Hematopoietic multipotent progenitor cell treated with erythropoietin and hydrocortisone succinate and interleukin-3 and kit ligand, for 17 days (in vitro differentiated cells): ENCODE data around the gene KRTAP5-8.
"Not testable (repeated sequence)": the region's sequence is repeated elsewhere in the genome, so short reads cannot be mapped to it uniquely, and the experiment has no call there.

Source experiments
- DNase-seq: peaks from one replicate; pipeline ENCODE4 v3.0.0-alpha.2; 2015; ENCODE audit warnings: low spot score

KRTAP5-8 gene

DNA sequence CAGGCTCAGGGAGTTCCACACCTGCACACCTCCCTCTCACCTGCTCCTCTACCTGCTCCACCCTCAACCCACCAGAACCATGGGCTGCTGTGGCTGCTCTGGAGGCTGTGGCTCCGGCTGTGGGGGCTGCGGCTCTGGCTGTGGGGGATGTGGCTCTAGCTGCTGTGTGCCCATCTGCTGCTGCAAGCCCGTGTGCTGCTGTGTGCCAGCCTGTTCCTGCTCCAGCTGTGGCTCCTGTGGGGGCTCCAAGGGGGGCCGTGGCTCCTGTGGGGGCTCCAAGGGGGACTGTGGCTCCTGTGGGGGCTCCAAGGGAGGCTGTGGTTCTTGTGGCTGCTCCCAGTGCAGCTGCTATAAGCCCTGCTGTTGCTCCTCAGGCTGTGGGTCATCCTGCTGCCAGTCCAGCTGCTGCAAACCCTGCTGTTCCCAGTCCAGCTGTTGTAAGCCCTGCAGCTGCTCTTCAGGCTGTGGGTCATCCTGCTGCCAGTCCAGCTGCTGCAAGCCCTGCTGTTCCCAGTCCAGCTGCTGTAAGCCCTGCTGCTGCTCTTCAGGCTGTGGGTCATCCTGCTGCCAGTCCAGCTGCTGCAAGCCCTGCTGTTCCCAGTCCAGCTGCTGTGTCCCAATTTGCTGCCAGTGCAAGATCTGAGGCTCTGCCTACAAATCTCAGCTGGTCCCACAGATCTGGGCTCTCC, at the start of gene KRTAP5-8:
Gene KRTAP5-8 (plus strand): TSS at position 49 of the 689 bp plus-strand sequence. CDS start 31 bp downstream, at position 80.
- DNase-seq: not testable (repeated sequence)

DNA sequence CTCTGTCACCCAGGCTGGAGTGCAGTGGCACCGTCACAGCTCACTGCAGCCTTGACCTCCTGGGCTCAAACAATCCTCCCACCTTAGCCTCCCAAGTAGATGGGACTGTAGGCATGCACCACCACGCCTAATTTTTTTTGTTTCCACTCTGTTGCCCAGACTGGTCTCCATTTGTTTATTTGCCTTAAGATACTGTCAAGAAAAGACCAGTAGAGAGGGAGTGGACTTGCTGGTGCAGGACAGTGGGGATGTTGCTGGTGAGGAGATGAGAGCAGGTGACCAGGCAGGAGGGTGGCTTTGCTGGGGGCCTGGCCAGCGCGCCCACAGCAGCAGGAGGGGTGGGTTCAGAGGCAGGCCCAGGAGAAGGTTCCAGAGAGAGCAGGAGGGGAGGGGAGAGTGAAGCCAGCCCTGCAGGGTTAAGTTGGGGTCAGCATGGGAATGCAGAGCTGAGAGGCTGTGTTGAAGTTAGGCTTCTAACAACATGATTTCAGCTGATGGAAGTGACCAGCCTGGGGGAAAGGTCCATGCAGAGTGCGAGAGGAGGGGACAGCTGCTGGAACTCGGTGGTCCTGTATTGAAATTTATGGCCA, 49.0 kb upstream of the KRTAP5-8 start:
- no peak for DNase-seq

DNA sequence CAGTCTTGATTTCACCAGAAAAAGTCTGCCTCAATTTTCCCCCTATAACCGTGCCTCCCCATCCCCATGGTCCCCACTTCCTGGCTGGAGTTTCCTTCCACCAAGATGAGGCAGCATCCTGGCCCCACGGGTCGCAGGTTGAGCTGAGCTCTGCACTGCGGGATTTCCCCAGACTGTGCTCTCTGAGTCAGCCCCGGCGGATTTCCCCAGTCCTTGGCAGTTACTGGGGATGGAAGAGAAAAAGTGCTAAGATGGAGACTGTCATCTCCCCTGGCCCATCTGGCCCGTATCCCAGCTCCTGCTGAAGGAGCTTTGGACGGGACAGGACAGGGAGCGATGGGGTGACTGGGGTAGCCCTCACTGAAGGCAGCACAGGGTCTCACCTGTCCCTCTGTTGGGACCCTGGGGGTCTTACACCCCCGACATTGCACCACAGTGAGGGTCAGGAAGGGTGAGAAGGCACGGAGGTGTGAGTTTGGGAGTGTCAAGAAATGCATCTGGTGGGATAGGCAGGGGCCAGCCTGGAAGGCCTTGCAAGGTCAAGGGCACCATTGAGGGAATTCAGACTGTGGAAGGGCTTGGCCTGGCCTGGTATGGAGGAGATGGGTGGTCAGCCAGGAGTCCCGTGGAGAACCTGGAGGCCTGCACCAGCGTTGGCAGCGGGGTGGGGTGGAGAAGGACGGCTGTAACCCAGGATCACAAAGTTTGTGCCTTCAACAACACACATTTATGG, 48.3 kb upstream of the KRTAP5-8 start:
- DNase-seq: no peak

GRCh38 chr11:71490044-71490730, 47.6 kb upstream of the KRTAP5-8 start:
- DNase-seq: no peak

DNA sequence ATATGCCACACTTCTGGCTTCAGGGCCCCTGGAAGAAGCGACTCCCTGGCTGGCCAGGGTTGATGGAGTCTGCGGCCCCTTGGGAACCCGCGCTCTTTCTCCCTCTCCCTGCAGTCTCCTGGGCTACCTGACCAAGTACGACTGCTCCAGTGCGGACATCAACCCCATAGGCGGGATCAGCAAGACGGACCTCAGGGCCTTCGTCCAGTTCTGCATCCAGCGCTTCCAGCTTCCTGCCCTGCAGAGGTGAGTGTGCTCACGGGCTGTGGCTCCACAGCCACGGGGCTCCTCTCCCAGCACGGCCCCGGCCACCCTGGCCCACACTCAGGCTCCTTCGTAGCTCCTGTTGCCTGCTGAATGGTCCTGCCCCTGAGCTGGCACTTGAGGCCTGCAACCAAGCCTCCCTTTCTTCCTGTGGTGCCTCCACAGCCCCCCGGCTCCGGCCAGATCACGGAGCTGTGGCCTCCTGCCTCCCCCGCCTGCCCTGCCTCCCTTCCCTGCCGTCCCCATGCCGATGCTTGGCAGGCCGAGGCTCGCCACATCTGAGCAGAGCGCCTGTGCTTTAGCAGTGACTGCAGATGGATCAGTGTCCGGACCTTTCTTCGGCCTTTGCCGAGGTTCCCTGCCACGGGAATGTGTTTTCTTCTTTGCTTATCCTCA, 47.0 kb upstream of the KRTAP5-8 start:
- no peak for DNase-seq

DNA sequence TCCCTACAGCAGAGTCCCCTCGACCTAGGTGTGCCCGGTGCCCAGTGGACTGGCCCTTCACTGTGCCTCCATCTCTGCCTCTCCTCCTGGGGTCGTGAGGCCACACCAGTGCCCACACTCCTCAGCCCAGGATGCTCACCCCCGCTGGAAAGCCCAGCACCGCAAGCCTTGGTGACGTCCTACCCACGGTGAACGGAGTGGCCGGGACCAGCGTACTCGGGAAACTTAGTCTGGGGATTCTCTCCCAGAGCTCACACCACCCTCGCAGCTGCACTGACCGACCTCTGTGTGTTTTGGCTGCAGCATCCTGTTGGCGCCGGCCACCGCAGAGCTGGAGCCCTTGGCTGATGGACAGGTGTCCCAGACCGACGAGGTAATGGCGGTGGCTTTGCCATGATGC, 46.3 kb upstream of the KRTAP5-8 start:
- DNase-seq: no peak

- no peak for DNase-seq
Observed at GRCh38 chr11:71491940-71492339, 45.9 kb upstream of the KRTAP5-8 start.

DNA sequence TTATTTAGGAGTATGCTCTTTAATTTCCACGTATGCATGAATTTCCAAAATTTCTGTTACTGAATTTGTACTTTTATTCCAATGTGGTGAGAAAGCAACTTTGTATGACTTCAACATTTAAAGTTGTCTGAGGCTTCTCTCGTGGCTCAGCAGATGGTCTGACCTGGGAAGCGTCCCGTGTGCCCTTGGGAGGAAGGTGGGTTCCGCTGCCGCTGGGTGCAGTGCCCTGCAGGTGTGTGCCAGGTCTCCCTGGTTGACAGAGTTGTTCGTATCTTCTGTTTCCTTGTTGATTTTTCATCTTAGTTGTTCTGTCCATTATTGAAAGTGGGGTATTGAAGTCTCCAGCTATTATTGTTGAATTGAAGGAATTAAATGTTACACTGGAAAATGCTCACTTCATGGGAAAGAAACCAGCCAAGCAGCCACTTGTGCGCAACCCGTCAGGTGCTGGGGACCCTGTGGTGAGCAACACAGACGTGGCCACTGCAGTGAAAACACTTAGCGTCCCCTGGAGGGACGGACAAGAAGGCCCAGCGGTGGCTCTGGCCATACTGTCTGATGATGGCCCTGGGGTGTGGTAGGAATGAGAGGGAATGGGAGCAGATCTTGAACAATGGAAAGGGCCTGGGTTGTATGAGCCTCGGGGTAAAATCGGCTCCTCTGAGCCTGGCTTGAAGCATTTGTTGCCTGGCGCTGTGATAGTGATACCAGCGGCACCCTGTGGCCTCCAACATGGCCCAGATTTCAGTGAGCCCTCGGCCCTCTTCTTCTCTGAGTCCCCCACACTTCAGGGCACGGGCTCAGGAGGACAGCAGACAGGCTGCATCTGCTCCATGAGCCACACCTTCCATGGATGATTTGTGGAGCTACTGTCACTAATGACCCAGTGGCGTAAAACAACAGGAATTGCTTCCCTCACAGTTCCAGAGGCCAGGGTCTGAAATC, 42.3 kb upstream of the KRTAP5-8 start:
- DNase-seq: no peak

DNA sequence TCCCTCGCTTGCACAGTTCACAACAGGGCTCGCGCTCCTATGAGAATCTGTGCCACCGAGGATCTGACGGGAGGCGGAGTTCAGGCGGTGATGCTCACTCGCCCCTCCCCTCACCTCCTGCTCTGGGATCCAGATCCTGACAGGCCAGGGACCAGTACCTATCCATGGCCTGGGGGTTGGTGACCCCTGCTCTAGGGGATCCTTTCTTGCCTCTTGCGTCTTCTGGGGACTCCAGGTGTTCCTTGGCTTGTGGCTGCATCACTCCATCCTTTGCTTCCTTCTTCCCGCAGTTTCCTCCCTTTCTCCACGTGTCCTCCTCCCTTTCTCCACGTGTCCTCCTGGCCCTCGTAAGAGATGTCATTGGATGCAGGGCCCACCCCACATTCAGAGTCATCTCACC, 41.4 kb upstream of the KRTAP5-8 start:
- DNase-seq: no peak

DNA sequence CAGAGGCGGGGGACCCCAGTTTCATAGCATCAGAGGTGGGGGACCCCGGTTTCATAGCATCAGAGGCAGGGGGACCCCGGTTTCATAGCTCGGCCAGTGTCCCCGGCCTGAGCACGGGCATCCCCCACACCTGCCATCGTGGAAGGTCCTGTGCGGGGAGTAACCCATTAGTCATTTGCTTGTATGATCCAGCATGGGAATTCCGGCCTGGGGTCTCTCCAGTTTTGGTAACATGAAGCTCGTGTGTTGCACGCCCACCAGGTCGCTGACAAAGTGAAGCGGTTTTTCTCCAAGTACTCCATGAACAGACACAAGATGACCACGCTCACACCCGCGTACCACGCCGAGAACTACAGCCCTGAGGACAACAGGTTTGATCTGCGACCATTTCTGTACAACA, 39.7 kb upstream of the KRTAP5-8 start:
- DNase-seq: no peak

- no peak for DNase-seq
Observed at GRCh38 chr11:71499125-71499524, 38.7 kb upstream of the KRTAP5-8 start.

GRCh38 chr11:71499546-71499945, 38.3 kb upstream of the KRTAP5-8 start:
- no peak for DNase-seq

DNA sequence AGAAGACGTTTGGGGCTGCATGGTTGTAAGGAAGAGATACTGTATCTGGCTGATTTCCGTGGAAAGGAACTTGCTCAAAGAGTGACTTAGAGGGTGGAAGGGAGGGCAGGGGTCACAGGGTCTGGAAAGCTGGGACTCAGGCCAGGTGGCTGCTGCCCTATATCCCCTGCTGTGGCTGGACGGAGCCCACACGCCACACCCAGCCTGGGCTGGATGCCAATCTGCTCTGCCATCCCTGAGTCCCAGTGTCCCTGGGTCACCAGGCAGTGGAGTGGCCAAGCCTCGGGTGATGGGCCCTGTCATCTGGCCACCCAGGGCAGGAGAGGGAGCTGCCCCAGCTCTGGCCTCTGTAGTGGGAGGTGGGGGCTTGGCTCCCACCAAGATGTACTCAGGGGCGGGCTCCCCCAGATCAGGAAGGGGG, 37.2 kb upstream of the KRTAP5-8 start:
- no peak for DNase-seq

DNA sequence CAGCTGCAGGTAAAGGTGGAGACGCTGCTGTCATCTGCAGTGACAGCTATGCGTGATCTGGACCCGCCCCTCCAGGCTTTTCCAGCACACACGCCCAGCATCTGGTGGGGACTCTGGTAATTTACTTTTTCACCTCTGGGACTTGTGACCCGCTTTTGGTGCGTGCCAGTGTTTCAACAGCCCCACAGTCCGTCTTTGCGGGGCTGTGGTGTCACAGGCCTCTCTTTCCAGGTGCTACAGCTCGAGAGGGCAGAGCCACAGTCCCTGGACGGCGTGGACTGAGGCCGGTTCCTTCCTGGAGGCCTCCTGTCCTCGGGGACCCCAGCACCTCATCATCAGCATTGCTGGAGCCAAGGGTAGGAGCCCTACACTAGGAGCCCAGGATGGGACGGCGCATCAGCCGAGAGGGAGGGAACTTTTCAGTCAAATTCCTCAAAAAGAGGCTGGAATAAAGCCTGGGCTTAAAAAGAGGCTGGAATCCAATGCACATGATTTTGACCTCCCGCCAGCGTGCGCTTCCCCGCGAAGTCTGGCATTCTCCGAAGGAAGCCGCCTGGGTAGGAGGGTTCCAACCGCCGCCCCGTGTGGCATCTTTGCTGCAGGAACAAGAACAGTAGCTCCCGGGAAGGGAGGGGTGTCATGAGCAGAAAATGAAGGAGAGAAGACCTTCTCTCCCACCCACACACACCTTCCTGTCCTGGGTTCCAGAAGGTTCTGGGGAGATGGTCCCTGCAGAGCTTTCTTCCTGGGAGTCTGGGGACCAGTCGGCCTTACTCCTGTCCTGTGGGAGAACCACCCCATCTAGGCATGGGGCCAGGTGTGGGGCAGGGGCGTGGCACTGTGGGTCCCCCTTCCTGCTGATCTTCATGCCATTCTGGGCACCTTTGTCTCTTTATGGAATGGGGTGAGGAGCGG, 36.5 kb upstream of the KRTAP5-8 start:
- no peak for DNase-seq

- no peak for DNase-seq
Observed at GRCh38 chr11:71502026-71502425, 35.8 kb upstream of the KRTAP5-8 start.

DNA sequence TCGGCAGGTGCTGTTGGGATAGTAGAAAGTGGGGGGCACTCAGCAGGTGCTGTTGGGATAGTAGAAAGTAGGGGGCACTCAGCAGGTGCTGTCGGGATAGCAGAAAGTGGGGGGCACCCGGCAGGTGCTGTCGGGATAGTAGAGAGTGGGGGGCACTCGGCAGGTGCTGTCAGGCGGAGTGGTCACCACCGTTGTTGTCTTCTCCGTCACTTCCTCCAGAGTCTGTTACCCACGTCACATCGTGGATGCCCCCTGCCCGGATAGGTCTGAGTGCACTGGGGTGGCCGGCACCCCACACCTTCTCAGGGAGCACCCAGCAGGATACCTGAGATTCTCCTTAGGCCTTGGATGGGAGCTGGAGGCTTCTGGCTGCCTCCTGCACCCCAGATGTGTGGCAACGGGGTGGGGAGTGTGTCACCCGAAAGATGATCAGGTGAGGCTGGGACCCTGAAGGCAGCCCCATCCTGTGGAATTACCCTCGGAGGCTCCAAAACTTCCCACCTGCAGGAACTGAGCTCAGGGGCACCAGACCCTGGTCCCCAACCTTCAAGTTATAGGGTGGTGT, 34.9 kb upstream of the KRTAP5-8 start:
- DNase-seq: no peak

GRCh38 chr11:71504531-71504930, 33.3 kb upstream of the KRTAP5-8 start:
- DNase-seq: no peak

GRCh38 chr11:71505001-71505400, 32.8 kb upstream of the KRTAP5-8 start:
- no peak for DNase-seq

- DNase-seq: no peak
Observed at GRCh38 chr11:71505781-71506180, 32.0 kb upstream of the KRTAP5-8 start.

DNA sequence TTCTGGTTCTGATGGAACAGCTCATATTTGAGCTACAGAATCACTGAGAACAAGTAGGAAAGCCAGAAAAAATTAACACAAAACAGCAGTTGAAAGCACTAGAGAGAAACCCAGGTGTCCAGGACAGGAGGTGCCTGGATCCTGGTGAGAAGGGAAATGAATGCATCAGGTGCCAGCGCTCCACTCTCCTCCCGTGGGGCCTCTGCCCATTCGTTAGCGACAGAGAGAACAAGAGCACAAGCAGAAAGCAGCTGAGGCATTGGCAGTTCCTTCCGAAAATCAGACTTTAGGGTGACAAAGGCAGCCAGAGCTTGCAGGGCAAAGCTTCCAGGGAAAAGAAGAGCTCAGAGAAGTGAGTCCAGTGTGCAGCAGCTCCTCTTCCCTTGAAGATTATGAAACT, 30.7 kb upstream of the KRTAP5-8 start:
- no peak for DNase-seq
